DMS79 (cell line): Measurements from ENCODE around the gene RADIL.

ENCODE experiments used
- DNase-seq: peaks from one replicate; lab custom pipeline; 2025; lab: John Stamatoyannopoulos, UW

The RADIL gene

DNA sequence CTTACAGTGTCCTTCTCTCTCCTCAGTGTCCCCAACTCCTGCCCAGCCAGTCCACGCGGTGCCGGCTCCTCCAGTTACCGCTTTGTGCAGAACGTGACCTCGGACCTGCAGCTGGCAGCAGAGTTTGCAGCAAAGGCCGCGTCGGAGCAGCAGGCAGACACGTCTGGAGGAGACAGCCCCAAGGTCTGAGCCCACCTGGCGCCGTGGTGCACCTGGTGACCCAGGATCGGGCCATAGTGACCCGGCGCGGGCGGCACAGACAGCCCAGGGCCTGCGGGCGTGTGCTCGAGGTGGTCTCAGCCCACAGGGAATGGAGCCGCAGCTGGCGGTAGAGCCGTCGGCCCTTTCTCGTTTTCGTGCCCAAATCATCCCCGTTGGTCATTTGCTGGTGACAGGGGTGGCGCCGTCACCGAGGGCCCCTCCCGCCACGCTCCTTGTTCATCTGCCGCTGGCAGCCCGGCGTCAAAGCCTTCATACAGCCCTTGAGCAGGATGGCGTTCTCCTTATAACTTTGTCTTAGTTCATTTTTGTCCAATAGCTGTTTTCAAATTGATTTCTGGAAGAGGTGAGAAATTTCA lies 129.0 kb downstream of the RADIL start:
- no peak for DNase-seq

DNA sequence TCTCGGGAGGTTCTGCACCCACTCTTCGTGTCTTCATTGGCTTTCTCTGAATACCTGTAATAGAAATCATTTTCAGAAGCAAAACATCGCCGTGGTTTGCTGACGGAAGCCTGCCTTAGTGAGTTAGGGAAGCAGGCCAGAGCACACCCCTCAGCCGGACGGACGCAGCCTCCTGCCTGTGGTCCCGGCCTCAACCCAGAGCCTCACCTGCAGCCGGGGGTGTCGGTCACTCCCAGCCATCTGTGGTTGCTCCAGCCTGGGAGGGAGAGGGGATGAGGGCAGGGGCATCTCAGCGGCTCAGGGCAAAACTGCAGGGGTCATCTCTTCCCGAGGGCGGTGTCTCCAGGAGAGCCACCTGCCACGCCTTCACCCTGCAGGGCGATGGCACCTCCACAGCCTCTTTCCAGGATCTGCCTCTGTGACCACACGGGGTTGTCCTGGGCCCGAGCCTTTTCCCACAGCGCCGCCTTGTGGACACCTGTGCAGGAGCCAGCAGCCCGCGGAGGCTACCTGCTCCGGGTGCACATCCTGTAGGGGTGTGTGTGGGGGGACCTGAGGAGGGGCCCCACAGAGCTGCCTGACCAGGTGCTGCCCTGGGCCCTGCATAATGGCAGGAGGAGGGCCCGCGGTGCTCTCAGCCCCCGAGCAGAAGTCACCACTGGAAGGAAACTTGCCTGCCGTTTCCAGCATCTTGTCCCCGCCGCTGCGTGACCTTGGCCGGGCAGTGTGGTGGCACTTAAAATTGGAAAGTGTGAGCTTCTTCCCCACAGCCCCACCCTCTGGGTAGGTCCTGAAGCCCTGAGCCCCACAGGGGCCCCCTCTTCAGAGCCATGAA lies 129.7 kb downstream of the RADIL start:
- peak; percentile 33 for DNase-seq

DNA sequence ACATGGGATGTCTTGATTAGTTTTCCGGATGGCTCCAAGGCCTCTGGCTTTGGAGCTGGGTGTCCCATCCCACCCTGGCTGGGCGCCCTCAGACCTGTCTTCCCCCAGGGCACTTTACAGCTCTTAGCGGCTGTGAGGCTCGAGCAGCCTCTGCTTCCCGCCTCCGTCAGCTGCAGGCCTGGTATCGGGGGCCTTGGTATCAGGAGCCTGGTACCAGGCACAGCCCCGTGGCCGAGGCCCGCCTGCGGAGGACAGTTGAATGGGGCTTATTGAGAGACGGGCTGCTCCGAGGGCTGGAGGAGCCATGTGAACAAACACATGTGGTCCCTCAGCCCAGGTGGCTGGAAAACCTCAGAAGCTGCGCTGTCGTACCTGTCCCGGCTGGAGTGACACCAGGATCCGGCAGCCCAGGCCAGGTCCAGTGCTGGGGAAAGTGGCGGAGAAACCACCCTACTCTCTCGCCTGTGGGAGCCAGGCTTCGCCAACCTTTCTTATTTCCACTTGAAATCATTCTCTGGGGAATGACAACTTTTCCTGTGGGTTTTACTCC lies 132.0 kb downstream of the RADIL start:
- DNase-seq: no peak

DNA sequence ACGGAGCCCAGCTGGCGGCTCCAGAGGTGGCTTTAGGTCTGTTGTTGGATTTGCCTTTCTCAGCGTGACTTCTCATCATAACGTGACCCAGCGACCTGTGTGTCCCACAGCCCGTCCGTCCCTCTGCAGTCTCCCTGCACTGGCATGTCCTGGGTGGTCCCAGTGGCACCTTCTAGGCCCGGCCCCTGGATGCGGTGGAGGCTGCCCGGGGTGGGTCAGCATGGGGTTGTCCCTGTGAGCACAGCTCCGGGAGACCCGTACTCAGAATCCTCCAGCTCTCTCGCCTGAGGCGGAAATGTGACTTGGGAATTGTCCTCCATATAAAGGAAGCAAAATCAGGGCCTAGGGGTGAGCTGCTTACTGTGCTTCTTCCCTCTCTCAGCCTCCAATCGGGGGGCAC lies 133.7 kb downstream of the RADIL start:
- DNase-seq: no peak

DNA sequence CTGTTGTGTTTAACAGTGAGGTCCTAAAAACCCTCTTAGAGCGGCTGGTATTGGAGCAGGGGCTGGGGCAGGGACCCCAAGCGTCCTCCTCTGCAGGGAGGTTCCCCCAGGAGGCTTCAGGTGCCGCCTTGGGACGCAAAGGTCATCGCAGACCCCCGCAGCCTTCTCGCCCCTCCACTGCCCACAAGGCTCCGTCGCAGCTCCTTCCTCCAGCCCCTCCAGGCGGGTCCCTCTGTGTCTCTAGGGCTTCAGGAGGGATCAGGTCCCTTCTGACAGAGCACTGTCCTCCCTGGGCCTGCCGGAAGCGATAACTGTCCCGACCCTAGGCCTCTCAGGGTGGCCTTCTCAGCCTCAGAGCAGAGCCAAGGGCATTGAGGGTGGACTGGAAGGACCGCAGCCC lies 134.2 kb downstream of the RADIL start:
- DNase-seq: no peak
